GM23338 (cell line): ENCODE measurements around the gene FRMPD1. TPM values are rescaled to one million over a fixed set of nuclear protein-coding genes. Genes with fewer than 3 reads are reported as not detected.

ENCODE experiments used
- ATAC-seq: fragments of 200-7000 bp; cut with Tn5 transposase; 3 replicates; pipeline ENCODE4 v1.9.1; 2020
- DNase-seq: peaks from one replicate; pipeline ENCODE4 v3.0.0-alpha.2; 2015; ENCODE audit warnings: low spot score
- H2AFZ ChIP-seq: fragments of 200-600 bp; sonication (generic); 2 replicates; pipeline ENCODE4 v1.8.0; 2016; ENCODE audit warnings: antibody characterized with exemption, mild to moderate bottlenecking, moderate library complexity
- H3F3A ChIP-seq: fragments of 200-600 bp; sonication (generic); replicated peaks from 2 replicates; pipeline ENCODE4 v1.8.0; 2017; ENCODE audit warnings: antibody characterized with exemption, mixed run types, low read depth
- H3K27ac ChIP-seq: fragments of 200-600 bp; sonication (generic); 2 replicates; pipeline ENCODE4 v1.6.1; 2016; ENCODE audit warnings: low read depth
- H3K27me3 ChIP-seq: fragments of 200-600 bp; sonication (generic); 2 replicates; pipeline ENCODE4 v1.8.0; 2016; ENCODE audit warnings: mild to moderate bottlenecking, mixed run types, moderate library complexity; ENCODE audit not compliant: insufficient read depth
- H3K36me3 ChIP-seq: fragments of 200-600 bp; sonication (generic); 2 replicates; pipeline ENCODE4 v1.8.0; 2016; ENCODE audit warnings: mild to moderate bottlenecking; ENCODE audit not compliant: insufficient read depth
- H3K4me1 ChIP-seq: fragments of 200-600 bp; sonication (generic); 2 replicates; pipeline ENCODE4 v1.8.0; 2016; ENCODE audit warnings: mild to moderate bottlenecking, moderate library complexity; ENCODE audit not compliant: insufficient read depth
- H3K4me2 ChIP-seq: fragments of 200-600 bp; sonication (generic); 2 replicates; pipeline ENCODE4 v1.7.1; 2017; ENCODE audit warnings: mixed run types
- H3K4me3 ChIP-seq: fragments of 200-600 bp; sonication (generic); 2 replicates; pipeline ENCODE4 v1.6.1; 2016; ENCODE audit warnings: mixed run types
- H3K79me2 ChIP-seq: fragments of 200-600 bp; sonication (generic); replicated peaks from 2 replicates; pipeline ENCODE4 v1.8.0; 2017; ENCODE audit warnings: mild to moderate bottlenecking; ENCODE audit not compliant: insufficient read depth
- H3K9me2 ChIP-seq: fragments of 200-600 bp; sonication (generic); 2 replicates; pipeline ENCODE4 v1.8.0; 2017; ENCODE audit not compliant: insufficient read depth
- H4K20me1 ChIP-seq: fragments of 200-600 bp; sonication (generic); replicated peaks from 2 replicates; pipeline ENCODE4 v1.8.0; 2017; ENCODE audit warnings: mild to moderate bottlenecking; ENCODE audit not compliant: insufficient read depth
- H3K27ac Mint-ChIP-seq: 2 replicates; pipeline ENCODE4 v1.8.0; 2020; ENCODE audit warnings: inconsistent platforms, mild to moderate bottlenecking, moderate library complexity, mixed read lengths
- H3K27me3 Mint-ChIP-seq: 3 replicates; pipeline ENCODE4 v1.8.0; 2022; ENCODE audit warnings: low read depth, mild to moderate bottlenecking, moderate library complexity, mixed read lengths, inconsistent platforms; ENCODE audit not compliant: insufficient read depth, poor library complexity
- H3K36me3 Mint-ChIP-seq: 3 replicates; pipeline ENCODE4 v1.8.0; 2021; ENCODE audit warnings: low read depth, mild to moderate bottlenecking, inconsistent platforms, moderate library complexity, mixed read lengths
- H3K4me1 Mint-ChIP-seq: 3 replicates; pipeline ENCODE4 v1.8.0; 2020; ENCODE audit warnings: mild to moderate bottlenecking, inconsistent platforms, mixed read lengths
- H3K4me3 Mint-ChIP-seq: 3 replicates; pipeline ENCODE4 v1.8.0; 2021; ENCODE audit warnings: moderate library complexity, mild to moderate bottlenecking, inconsistent platforms, mixed read lengths
- H3K9me3 Mint-ChIP-seq: 3 replicates; pipeline ENCODE4 v1.8.0; 2020; ENCODE audit warnings: moderate library complexity, mild to moderate bottlenecking, inconsistent platforms, mixed read lengths
- CREB1 ChIP-seq: fragments of 250-450 bp; sonication (Bioruptor Pico); IDR thresholded peaks from 2 replicates; pipeline ENCODE4 v1.5.0; 2020; ENCODE audit warnings: low read depth, mild to moderate bottlenecking, moderate library complexity
- EZH2 ChIP-seq: fragments of 200-600 bp; sonication (generic); IDR thresholded peaks from one replicate; pipeline ENCODE4 v1.8.0; 2017; ENCODE audit warnings: antibody characterized with exemption, mild to moderate bottlenecking, low read depth; ENCODE audit not compliant: unreplicated experiment
- EZH2phosphoT487 ChIP-seq: fragments of 200-600 bp; sonication (generic); IDR thresholded peaks from one replicate; pipeline ENCODE4 v1.8.1; 2018; ENCODE audit warnings: antibody characterized with exemption; ENCODE audit not compliant: unreplicated experiment
- JUNB ChIP-seq: IDR thresholded peaks from one replicate; pipeline ENCODE4 v1.6.1; 2016; ENCODE audit warnings: antibody characterized with exemption; ENCODE audit not compliant: unreplicated experiment
- NANOG ChIP-seq: IDR thresholded peaks from 2 replicates; pipeline ENCODE4 v1.6.1; 2016; ENCODE audit warnings: antibody characterized with exemption, borderline replicate concordance
- POLR2AphosphoS5 ChIP-seq: IDR thresholded peaks from 2 replicates; pipeline ENCODE4 v1.6.1; 2016; ENCODE audit warnings: antibody characterized with exemption, low read depth
- STAT1 ChIP-seq: IDR thresholded peaks from one replicate; pipeline ENCODE4 v1.6.1; 2016; ENCODE audit warnings: antibody characterized with exemption; ENCODE audit not compliant: unreplicated experiment
- ZNF114 ChIP-seq: fragments of 250-450 bp; sonication (Bioruptor Pico); IDR thresholded peaks from 2 replicates; pipeline ENCODE4 v1.5.0; 2020; ENCODE audit warnings: mild to moderate bottlenecking, moderate library complexity
- ZNF331 ChIP-seq: fragments of 250-450 bp; sonication (Bioruptor Pico); IDR thresholded peaks from 2 replicates; pipeline ENCODE4 v1.5.0; 2020; ENCODE audit warnings: low read depth, mild to moderate bottlenecking, moderate library complexity
- polyA plus RNA-seq: library from polyadenylated mRNA; unstranded; fragments of >200 nt; fragmentation: Nextera tagmentation; extraction: Ambion mirVana; gene quantifications from 2 replicates; pipeline ENCODE4 v1.2.1, GENCODE V29; 2016
- total RNA-seq: library from RNA; depleted of rRNA; stranded (reverse); fragments of >200 nt; shearing (Covaris generic); gene quantifications from 2 replicates; pipeline ENCODE4 v1.2.3, GENCODE V29; 2014
- TF ChIP-seq, protein P1 (sequence below): IDR thresholded peaks from 2 replicates; pipeline ENCODE4 v1.6.1; 2016; ENCODE audit warnings: antibody characterized with exemption
- TF ChIP-seq, protein P2 (sequence below): IDR thresholded peaks from one replicate; pipeline ENCODE4 v1.6.1; 2018; ENCODE audit warnings: antibody characterized with exemption; ENCODE audit not compliant: unreplicated experiment
- TF ChIP-seq, protein P3 (sequence below), 2 experiments: fragments of 200-600 bp in 1 of 2; sonication (generic) in 1 of 2; conservative IDR thresholded peaks; 2 replicates each; pipeline versions ENCODE4 v1.5.1 to v1.6.1; 2016 to 2017; ENCODE audit warnings: antibody characterized with exemption in 2 of 2, low read depth in 2 of 2, mild to moderate bottlenecking in 2 of 2, moderate library complexity in 1 of 2
- TF ChIP-seq, protein P4 (sequence below): fragments of 250-450 bp; sonication (Bioruptor Pico); IDR thresholded peaks from 2 replicates; pipeline ENCODE4 v1.5.0; 2020; ENCODE audit warnings: mild to moderate bottlenecking, moderate library complexity

FRMPD1 gene
- total and polyA plus RNA-seq, 2 experiments from 2014 or later = 0.23 to 0.63 TPM

DNA sequence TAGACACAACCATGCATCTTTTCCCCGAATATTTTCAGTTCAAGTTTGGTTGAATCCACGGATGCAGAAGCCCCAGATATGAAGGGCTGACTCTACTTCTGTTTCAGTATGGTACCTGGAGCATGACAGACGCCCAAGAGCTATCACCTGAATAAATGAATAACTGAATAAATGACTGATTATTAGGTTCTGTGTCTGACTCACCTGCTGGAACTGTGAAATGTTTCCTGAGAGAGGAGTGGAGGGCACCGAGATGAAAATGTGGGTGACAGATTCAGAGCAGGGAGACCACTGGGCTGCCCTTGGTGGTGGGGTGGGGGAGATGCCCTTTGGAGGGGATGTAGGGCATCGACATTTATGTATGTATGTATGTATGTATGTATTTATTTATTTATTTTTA lies 13.2 kb downstream of the FRMPD1 start:
- H3K27ac ChIP-seq = no peak overlapping the region
- no peak overlapping the region for H3K4me2 ChIP-seq
- DNase-seq (no peak), ATAC-seq (no peak)
- H3K79me2 ChIP-seq = no peaks in the 10 kb centered on the region
- Mint-ChIP-seq H3K4me1 (peaks cover 30% of the 10 kb centered on the region), H3K27ac (no peak overlapping the region), H3K9me3 (no peaks in the 10 kb centered on the region; the same call in 2 of the 3 replicates), H3K27me3 (peaks cover 2% of the 10 kb centered on the region), H3K36me3 (no peaks in the 10 kb centered on the region), H3K4me3 (no peak overlapping the region)
- no peak overlapping the region for H2AFZ ChIP-seq
- H3K36me3 ChIP-seq = no peaks in the 10 kb centered on the region
- no peaks in the 10 kb centered on the region for H3K27me3 ChIP-seq
- H3F3A ChIP-seq = no peaks in the 10 kb centered on the region
- H3K4me3 ChIP-seq = no peak overlapping the region
- H3K9me2 ChIP-seq = no peaks in the 10 kb centered on the region
- TF ChIP-seq, protein P1, sequence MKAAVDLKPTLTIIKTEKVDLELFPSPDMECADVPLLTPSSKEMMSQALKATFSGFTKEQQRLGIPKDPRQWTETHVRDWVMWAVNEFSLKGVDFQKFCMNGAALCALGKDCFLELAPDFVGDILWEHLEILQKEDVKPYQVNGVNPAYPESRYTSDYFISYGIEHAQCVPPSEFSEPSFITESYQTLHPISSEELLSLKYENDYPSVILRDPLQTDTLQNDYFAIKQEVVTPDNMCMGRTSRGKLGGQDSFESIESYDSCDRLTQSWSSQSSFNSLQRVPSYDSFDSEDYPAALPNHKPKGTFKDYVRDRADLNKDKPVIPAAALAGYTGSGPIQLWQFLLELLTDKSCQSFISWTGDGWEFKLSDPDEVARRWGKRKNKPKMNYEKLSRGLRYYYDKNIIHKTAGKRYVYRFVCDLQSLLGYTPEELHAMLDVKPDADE = no peak
- TF ChIP-seq JUNB (no peak), NANOG (no peak), CREB1 (CRISPR knock-in tag) (no peak), ZNF114 (CRISPR knock-in tag) (no peak), STAT1 (no peak), EZH2phosphoT487 (no peak), POLR2AphosphoS5 (no peak), EZH2 (no peak), ZNF331 (CRISPR knock-in tag) (no peak)
- TF ChIP-seq, protein P2, sequence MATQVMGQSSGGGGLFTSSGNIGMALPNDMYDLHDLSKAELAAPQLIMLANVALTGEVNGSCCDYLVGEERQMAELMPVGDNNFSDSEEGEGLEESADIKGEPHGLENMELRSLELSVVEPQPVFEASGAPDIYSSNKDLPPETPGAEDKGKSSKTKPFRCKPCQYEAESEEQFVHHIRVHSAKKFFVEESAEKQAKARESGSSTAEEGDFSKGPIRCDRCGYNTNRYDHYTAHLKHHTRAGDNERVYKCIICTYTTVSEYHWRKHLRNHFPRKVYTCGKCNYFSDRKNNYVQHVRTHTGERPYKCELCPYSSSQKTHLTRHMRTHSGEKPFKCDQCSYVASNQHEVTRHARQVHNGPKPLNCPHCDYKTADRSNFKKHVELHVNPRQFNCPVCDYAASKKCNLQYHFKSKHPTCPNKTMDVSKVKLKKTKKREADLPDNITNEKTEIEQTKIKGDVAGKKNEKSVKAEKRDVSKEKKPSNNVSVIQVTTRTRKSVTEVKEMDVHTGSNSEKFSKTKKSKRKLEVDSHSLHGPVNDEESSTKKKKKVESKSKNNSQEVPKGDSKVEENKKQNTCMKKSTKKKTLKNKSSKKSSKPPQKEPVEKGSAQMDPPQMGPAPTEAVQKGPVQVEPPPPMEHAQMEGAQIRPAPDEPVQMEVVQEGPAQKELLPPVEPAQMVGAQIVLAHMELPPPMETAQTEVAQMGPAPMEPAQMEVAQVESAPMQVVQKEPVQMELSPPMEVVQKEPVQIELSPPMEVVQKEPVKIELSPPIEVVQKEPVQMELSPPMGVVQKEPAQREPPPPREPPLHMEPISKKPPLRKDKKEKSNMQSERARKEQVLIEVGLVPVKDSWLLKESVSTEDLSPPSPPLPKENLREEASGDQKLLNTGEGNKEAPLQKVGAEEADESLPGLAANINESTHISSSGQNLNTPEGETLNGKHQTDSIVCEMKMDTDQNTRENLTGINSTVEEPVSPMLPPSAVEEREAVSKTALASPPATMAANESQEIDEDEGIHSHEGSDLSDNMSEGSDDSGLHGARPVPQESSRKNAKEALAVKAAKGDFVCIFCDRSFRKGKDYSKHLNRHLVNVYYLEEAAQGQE = no peak
- TF ChIP-seq, protein P3, sequence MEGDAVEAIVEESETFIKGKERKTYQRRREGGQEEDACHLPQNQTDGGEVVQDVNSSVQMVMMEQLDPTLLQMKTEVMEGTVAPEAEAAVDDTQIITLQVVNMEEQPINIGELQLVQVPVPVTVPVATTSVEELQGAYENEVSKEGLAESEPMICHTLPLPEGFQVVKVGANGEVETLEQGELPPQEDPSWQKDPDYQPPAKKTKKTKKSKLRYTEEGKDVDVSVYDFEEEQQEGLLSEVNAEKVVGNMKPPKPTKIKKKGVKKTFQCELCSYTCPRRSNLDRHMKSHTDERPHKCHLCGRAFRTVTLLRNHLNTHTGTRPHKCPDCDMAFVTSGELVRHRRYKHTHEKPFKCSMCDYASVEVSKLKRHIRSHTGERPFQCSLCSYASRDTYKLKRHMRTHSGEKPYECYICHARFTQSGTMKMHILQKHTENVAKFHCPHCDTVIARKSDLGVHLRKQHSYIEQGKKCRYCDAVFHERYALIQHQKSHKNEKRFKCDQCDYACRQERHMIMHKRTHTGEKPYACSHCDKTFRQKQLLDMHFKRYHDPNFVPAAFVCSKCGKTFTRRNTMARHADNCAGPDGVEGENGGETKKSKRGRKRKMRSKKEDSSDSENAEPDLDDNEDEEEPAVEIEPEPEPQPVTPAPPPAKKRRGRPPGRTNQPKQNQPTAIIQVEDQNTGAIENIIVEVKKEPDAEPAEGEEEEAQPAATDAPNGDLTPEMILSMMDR (conservative IDR thresholded peaks at IDR 0.05; ENCODE audit: low read depth in 2 of 2) = no peak
- TF ChIP-seq, protein P4, sequence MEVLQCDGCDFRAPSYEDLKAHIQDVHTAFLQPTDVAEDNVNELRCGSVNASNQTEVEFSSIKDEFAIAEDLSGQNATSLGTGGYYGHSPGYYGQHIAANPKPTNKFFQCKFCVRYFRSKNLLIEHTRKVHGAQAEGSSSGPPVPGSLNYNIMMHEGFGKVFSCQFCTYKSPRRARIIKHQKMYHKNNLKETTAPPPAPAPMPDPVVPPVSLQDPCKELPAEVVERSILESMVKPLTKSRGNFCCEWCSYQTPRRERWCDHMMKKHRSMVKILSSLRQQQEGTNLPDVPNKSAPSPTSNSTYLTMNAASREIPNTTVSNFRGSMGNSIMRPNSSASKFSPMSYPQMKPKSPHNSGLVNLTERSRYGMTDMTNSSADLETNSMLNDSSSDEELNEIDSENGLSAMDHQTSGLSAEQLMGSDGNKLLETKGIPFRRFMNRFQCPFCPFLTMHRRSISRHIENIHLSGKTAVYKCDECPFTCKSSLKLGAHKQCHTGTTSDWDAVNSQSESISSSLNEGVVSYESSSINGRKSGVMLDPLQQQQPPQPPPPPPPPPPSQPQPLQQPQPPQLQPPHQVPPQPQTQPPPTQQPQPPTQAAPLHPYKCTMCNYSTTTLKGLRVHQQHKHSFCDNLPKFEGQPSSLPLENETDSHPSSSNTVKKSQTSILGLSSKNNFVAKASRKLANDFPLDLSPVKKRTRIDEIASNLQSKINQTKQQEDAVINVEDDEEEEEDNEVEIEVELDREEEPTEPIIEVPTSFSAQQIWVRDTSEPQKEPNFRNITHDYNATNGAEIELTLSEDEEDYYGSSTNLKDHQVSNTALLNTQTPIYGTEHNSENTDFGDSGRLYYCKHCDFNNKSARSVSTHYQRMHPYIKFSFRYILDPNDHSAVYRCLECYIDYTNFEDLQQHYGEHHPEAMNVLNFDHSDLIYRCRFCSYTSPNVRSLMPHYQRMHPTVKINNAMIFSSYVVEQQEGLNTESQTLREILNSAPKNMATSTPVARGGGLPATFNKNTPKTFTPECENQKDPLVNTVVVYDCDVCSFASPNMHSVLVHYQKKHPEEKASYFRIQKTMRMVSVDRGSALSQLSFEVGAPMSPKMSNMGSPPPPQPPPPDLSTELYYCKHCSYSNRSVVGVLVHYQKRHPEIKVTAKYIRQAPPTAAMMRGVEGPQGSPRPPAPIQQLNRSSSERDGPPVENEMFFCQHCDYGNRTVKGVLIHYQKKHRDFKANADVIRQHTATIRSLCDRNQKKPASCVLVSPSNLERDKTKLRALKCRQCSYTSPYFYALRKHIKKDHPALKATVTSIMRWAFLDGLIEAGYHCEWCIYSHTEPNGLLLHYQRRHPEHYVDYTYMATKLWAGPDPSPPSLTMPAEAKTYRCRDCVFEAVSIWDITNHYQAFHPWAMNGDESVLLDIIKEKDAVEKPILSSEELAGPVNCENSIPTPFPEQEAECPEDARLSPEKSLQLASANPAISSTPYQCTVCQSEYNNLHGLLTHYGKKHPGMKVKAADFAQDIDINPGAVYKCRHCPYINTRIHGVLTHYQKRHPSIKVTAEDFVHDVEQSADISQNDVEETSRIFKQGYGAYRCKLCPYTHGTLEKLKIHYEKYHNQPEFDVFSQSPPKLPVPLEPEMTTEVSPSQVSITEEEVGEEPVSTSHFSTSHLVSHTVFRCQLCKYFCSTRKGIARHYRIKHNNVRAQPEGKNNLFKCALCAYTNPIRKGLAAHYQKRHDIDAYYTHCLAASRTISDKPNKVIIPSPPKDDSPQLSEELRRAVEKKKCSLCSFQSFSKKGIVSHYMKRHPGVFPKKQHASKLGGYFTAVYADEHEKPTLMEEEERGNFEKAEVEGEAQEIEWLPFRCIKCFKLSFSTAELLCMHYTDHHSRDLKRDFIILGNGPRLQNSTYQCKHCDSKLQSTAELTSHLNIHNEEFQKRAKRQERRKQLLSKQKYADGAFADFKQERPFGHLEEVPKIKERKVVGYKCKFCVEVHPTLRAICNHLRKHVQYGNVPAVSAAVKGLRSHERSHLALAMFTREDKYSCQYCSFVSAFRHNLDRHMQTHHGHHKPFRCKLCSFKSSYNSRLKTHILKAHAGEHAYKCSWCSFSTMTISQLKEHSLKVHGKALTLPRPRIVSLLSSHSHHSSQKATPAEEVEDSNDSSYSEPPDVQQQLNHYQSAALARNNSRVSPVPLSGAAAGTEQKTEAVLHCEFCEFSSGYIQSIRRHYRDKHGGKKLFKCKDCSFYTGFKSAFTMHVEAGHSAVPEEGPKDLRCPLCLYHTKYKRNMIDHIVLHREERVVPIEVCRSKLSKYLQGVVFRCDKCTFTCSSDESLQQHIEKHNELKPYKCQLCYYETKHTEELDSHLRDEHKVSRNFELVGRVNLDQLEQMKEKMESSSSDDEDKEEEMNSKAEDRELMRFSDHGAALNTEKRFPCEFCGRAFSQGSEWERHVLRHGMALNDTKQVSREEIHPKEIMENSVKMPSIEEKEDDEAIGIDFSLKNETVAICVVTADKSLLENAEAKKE (CRISPR knock-in tag) = no peak
- H3K4me1 ChIP-seq = peaks cover 12% of the 10 kb centered on the region
- H4K20me1 ChIP-seq = no peaks in the 10 kb centered on the region
